LNCaP clone FGC (cell line): ENCODE results near the gene TMED1.

Source experiments
- DNase-seq: peaks from one replicate; pipeline ENCODE4 v3.0.0-alpha.2; 2011; ENCODE audit warnings: low read depth
- H3K4me3 ChIP-seq: 2 replicates; pipeline ENCODE4 v1.5.1; 2011; ENCODE audit warnings: mild to moderate bottlenecking, low read depth, low read length, control low read depth
- CTCF ChIP-seq: IDR thresholded peaks from 2 replicates; pipeline ENCODE4 v1.5.1; 2012; ENCODE audit warnings: mild to moderate bottlenecking; ENCODE audit not compliant: control insufficient read depth, insufficient read depth; ENCODE audit errors: extremely low read depth

Gene TMED1

GRCh38 chr19:10868872-10869547 is 33.0 kb upstream of the TMED1 start:
- no peak for DNase-seq
- H3K4me3 ChIP-seq: no peak overlapping the region
- TF ChIP-seq CTCF: no peak

- no peak overlapping the region for H3K4me3 ChIP-seq
- no peak for TF ChIP-seq CTCF
Measured at GRCh38 chr19:10866495-10866894, 30.5 kb upstream of the TMED1 start.

GRCh38 chr19:10864538-10864899 is 28.5 kb upstream of the TMED1 start:
- H3K4me3 ChIP-seq: no peak overlapping the region

More at GRCh38 chr19:10866495-10866894, 30.5 kb upstream of the TMED1 start:
- DNase-seq: no peak

GRCh38 chr19:10863107-10863717 is 27.2 kb upstream of the TMED1 start:
- H3K4me3 ChIP-seq: no peak overlapping the region
- no peak for DNase-seq
- no peak for TF ChIP-seq CTCF

More at GRCh38 chr19:10864538-10864899, 28.5 kb upstream of the TMED1 start:
- peak; percentile 22 for DNase-seq
- peak; percentile 87 for TF ChIP-seq CTCF

- no peak overlapping the region for H3K4me3 ChIP-seq
- no peak for DNase-seq
- no peak for TF ChIP-seq CTCF
Measured at GRCh38 chr19:10862561-10863106, 26.6 kb upstream of the TMED1 start.

- peak; percentile 15; the same call in 1 of the 2 replicates for TF ChIP-seq CTCF
- DNase-seq: no peak
Measured at GRCh38 chr19:10861103-10861651, 25.2 kb upstream of the TMED1 start.

More at GRCh38 chr19:10861103-10861651, 25.2 kb upstream of the TMED1 start:
- no peak overlapping the region for H3K4me3 ChIP-seq
